OCI-LY7 (cell line): ENCODE data around the gene INTS3.
"Not testable (repeated sequence)": the region's sequence is repeated elsewhere in the genome, so short reads cannot be mapped to it uniquely, and the experiment has no call there.

Experiments used
- EZH2phosphoT487 ChIP-seq: fragments of 200-600 bp; sonication (generic); IDR thresholded peaks from 2 replicates; pipeline ENCODE4 v1.6.1; 2018; ENCODE audit warnings: low read depth, borderline replicate concordance, mild to moderate bottlenecking, mixed run types, antibody characterized with exemption, low read length, moderate library complexity, mixed read lengths
- TF ChIP-seq, protein P1 (sequence below): fragments of 200-600 bp; sonication (generic); conservative IDR thresholded peaks from 2 replicates; pipeline ENCODE4 v1.5.1; 2014; ENCODE audit warnings: mild to moderate bottlenecking, antibody characterized with exemption, low read length, moderate library complexity, mixed read lengths

DNA sequence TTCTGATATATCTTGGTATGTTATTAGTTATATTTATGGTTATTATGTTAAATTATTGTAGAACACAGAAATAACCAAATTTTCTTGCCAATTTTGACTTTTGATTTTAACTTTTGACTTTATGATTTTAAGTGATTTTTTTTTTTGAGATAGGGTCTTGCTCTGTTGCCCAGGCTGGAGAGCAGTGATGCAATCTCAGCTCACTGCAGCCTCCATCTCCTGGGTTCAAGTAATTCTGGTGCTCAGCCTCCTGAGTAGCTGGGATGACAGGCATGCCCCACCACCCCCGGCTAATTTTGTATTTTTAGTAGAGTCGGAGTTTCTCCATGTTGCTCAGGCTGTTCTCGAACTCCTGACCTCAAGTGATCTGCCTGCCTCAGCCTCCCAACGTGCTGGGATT, 3.2 kb upstream of the INTS3 start:
- TF ChIP-seq, protein P1, sequence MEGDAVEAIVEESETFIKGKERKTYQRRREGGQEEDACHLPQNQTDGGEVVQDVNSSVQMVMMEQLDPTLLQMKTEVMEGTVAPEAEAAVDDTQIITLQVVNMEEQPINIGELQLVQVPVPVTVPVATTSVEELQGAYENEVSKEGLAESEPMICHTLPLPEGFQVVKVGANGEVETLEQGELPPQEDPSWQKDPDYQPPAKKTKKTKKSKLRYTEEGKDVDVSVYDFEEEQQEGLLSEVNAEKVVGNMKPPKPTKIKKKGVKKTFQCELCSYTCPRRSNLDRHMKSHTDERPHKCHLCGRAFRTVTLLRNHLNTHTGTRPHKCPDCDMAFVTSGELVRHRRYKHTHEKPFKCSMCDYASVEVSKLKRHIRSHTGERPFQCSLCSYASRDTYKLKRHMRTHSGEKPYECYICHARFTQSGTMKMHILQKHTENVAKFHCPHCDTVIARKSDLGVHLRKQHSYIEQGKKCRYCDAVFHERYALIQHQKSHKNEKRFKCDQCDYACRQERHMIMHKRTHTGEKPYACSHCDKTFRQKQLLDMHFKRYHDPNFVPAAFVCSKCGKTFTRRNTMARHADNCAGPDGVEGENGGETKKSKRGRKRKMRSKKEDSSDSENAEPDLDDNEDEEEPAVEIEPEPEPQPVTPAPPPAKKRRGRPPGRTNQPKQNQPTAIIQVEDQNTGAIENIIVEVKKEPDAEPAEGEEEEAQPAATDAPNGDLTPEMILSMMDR: not testable (repeated sequence)
- TF ChIP-seq EZH2phosphoT487: not testable (repeated sequence)
